ENCODE data around the gene SURF6.
A peak's percentile ranks its signal among the peaks of the same experiment; 100 is the strongest.
"Not testable (repeated sequence)": the region's sequence is repeated elsewhere in the genome, so short reads cannot be mapped to it uniquely, and the experiment has no call there.

The SURF6 gene

GRCh38 chr9:133347515-133347984 is 11.6 kb upstream of the SURF6 start:
- no peak for DNase-seq

- no peak for DNase-seq
Observed at GRCh38 chr9:133346021-133346785, 10.2 kb upstream of the SURF6 start.

- DNase-seq = no peak
Observed at GRCh38 chr9:133345596-133345995, 9.6 kb upstream of the SURF6 start.

- DNase-seq = no peak
Observed at GRCh38 chr9:133344979-133345378, 9.0 kb upstream of the SURF6 start.

- DNase-seq = no peak
Observed at GRCh38 chr9:133344071-133344470, 8.1 kb upstream of the SURF6 start.

- no peak for DNase-seq
Observed at GRCh38 chr9:133342570-133342969, 6.6 kb upstream of the SURF6 start.

GRCh38 chr9:133342069-133342406 is 6.0 kb upstream of the SURF6 start:
- no peak for DNase-seq

GRCh38 chr9:133341369-133342068 is 5.5 kb upstream of the SURF6 start:
- DNase-seq = no peak

- no peak for DNase-seq
Observed at GRCh38 chr9:133340916-133341315, 4.9 kb upstream of the SURF6 start.

- DNase-seq = no peak
Observed at GRCh38 chr9:133340256-133340655, 4.3 kb upstream of the SURF6 start.

- DNase-seq = no peak
Observed at GRCh38 chr9:133339641-133340040, 3.7 kb upstream of the SURF6 start.

- not testable (repeated sequence) for DNase-seq
Observed at GRCh38 chr9:133334888-133335287, 1.1 kb downstream of the SURF6 start.

GRCh38 chr9:133334161-133334560 is 1.8 kb downstream of the SURF6 start:
- DNase-seq = no peak

- DNase-seq = no peak
Observed at GRCh38 chr9:133333566-133333965, 2.4 kb downstream of the SURF6 start.

GRCh38 chr9:133333011-133333410 is 3.0 kb downstream of the SURF6 start:
- DNase-seq = no peak

GRCh38 chr9:133332381-133332730 is 3.6 kb downstream of the SURF6 start:
- DNase-seq = no peak

- DNase-seq = no peak
Observed at GRCh38 chr9:133331641-133332380, 4.2 kb downstream of the SURF6 start.

GRCh38 chr9:133331221-133331620 is 4.8 kb downstream of the SURF6 start:
- no peak for DNase-seq

- peak; percentile 24 for DNase-seq
Observed at GRCh38 chr9:133329306-133330156, 6.5 kb downstream of the SURF6 start.

GRCh38 chr9:133327834-133328484 is 8.0 kb downstream of the SURF6 start:
- DNase-seq = no peak

- DNase-seq = not testable (repeated sequence)
Observed at GRCh38 chr9:133327021-133327420, 9.0 kb downstream of the SURF6 start.

- no peak for DNase-seq
Observed at GRCh38 chr9:133323991-133324703, 11.8 kb downstream of the SURF6 start.

All from NCI-H2029 (cell line).